Activated naive CD4-positive, alpha-beta T cell treated with anti-CD3 and anti-CD28 coated beads, Interleukin-2, amount 10 ng/mL, durations not matched to agents 7 days and 5 days (primary cell): Measurements from ENCODE around the gene IQSEC1.

Experiments
- CTCF ChIA-PET: fragments of 350-600 bp; sonication (Branson Sonifier 250); formaldehyde crosslinking; loops from one replicate; lab custom pipeline; 2021; ENCODE audit warnings: antibody characterized with exemption; lab: Charles Lee
- DNase-seq: peaks from one replicate; pipeline ENCODE4 v3.0.0-alpha.2; 2020
- H3K27ac Mint-ChIP-seq: one replicate; pipeline ENCODE4 v1.8.0; 2021; ENCODE audit warnings: mild to moderate bottlenecking, moderate library complexity, mixed read lengths
- H3K27me3 Mint-ChIP-seq: one replicate; pipeline ENCODE4 v1.8.0; 2021; ENCODE audit warnings: mild to moderate bottlenecking, mixed read lengths
- H3K36me3 Mint-ChIP-seq: one replicate; pipeline ENCODE4 v1.8.0; 2021; ENCODE audit warnings: mixed read lengths
- H3K4me1 Mint-ChIP-seq: one replicate; pipeline ENCODE4 v1.8.0; 2021; ENCODE audit warnings: mixed read lengths
- H3K4me3 Mint-ChIP-seq: one replicate; pipeline ENCODE4 v1.8.0; 2021; ENCODE audit warnings: mild to moderate bottlenecking, moderate library complexity, mixed read lengths
- H3K9me3 Mint-ChIP-seq: one replicate; pipeline ENCODE4 v1.8.0; 2021; ENCODE audit warnings: mixed read lengths

The IQSEC1 gene

GRCh38 chr3:13112521-13113345 is 39.5 kb upstream of the IQSEC1 start:
- H3K4me3 Mint-ChIP-seq = no peak overlapping the region
- CTCF ChIA-PET = no interaction called here
- peaks cover 29% of the 10 kb centered on the region for H3K27me3 Mint-ChIP-seq

GRCh38 chr3:13111873-13112520 is 38.8 kb upstream of the IQSEC1 start:
- CTCF ChIA-PET = no interaction called here
- H3K4me3 Mint-ChIP-seq = no peak overlapping the region

More at GRCh38 chr3:13112521-13113345, 39.5 kb upstream of the IQSEC1 start:
- no peaks in the 10 kb centered on the region for H3K36me3 Mint-ChIP-seq
- no peaks in the 10 kb centered on the region for H3K9me3 Mint-ChIP-seq
- peak; percentile 13 for DNase-seq
- no peak overlapping the region for H3K27ac Mint-ChIP-seq
- peaks cover 6% of the 10 kb centered on the region for H3K4me1 Mint-ChIP-seq

GRCh38 chr3:13111173-13111872 is 38.1 kb upstream of the IQSEC1 start:
- no peak for DNase-seq
- no peaks in the 10 kb centered on the region for H3K9me3 Mint-ChIP-seq
- H3K27ac Mint-ChIP-seq = no peak overlapping the region
- no peaks in the 10 kb centered on the region for H3K36me3 Mint-ChIP-seq
- CTCF ChIA-PET = no interaction called here
- H3K4me1 Mint-ChIP-seq = peaks cover 6% of the 10 kb centered on the region
- no peak overlapping the region for H3K4me3 Mint-ChIP-seq
- H3K27me3 Mint-ChIP-seq = peaks cover 29% of the 10 kb centered on the region

More at GRCh38 chr3:13111873-13112520, 38.8 kb upstream of the IQSEC1 start:
- DNase-seq = peak; percentile 6
- no peak overlapping the region for H3K27ac Mint-ChIP-seq
- peaks cover 6% of the 10 kb centered on the region for H3K4me1 Mint-ChIP-seq
- H3K9me3 Mint-ChIP-seq = no peaks in the 10 kb centered on the region
- peaks cover 29% of the 10 kb centered on the region for H3K27me3 Mint-ChIP-seq
- H3K36me3 Mint-ChIP-seq = no peaks in the 10 kb centered on the region

- Mint-ChIP-seq H3K4me3 (no peak overlapping the region), H3K9me3 (no peaks in the 10 kb centered on the region), H3K36me3 (no peaks in the 10 kb centered on the region), H3K4me1 (peaks cover 6% of the 10 kb centered on the region), H3K27me3 (peaks cover 28% of the 10 kb centered on the region), H3K27ac (no peak overlapping the region)
- DNase-seq = peak; percentile 33
- CTCF ChIA-PET = no interaction called here
Observed at GRCh38 chr3:13110678-13111116, 37.5 kb upstream of the IQSEC1 start.

GRCh38 chr3:13109516-13109915 is 36.3 kb upstream of the IQSEC1 start:
- Mint-ChIP-seq H3K27me3 (peaks cover 22% of the 10 kb centered on the region), H3K4me3 (no peak overlapping the region), H3K9me3 (no peaks in the 10 kb centered on the region), H3K4me1 (peaks cover 6% of the 10 kb centered on the region), H3K27ac (no peak overlapping the region), H3K36me3 (no peaks in the 10 kb centered on the region)
- DNase-seq = no peak
- CTCF ChIA-PET = no interaction called here

- CTCF ChIA-PET = no interaction called here
- Mint-ChIP-seq H3K4me1 (peaks cover 6% of the 10 kb centered on the region), H3K9me3 (no peaks in the 10 kb centered on the region), H3K36me3 (no peaks in the 10 kb centered on the region), H3K27me3 (peaks cover 22% of the 10 kb centered on the region), H3K4me3 (no peak overlapping the region), H3K27ac (no peak overlapping the region)
- no peak for DNase-seq
Observed at GRCh38 chr3:13108861-13109260, 35.6 kb upstream of the IQSEC1 start.

- H3K27me3 Mint-ChIP-seq = peaks cover 22% of the 10 kb centered on the region
- CTCF ChIA-PET = no interaction called here
- no peak overlapping the region for H3K27ac Mint-ChIP-seq
- no peak for DNase-seq
- no peaks in the 10 kb centered on the region for H3K9me3 Mint-ChIP-seq
- no peaks in the 10 kb centered on the region for H3K36me3 Mint-ChIP-seq
- H3K4me1 Mint-ChIP-seq = peaks cover 6% of the 10 kb centered on the region
- H3K4me3 Mint-ChIP-seq = no peak overlapping the region
Observed at GRCh38 chr3:13107661-13108060, 34.4 kb upstream of the IQSEC1 start.

GRCh38 chr3:13106308-13107001 is 33.2 kb upstream of the IQSEC1 start:
- Mint-ChIP-seq H3K9me3 (no peaks in the 10 kb centered on the region), H3K4me1 (peaks cover 6% of the 10 kb centered on the region), H3K4me3 (no peak overlapping the region), H3K36me3 (no peaks in the 10 kb centered on the region), H3K27me3 (peaks cover 13% of the 10 kb centered on the region), H3K27ac (no peak overlapping the region)
- DNase-seq = no peak
- CTCF ChIA-PET = interaction anchor here (1.1 kb wide), 1 partner anchor 14 kb away, joined by 5 read pairs; no protein-coding TSS in a partner anchor

GRCh38 chr3:13105896-13106250 is 32.6 kb upstream of the IQSEC1 start:
- DNase-seq = no peak
- Mint-ChIP-seq H3K4me1 (peaks cover 5% of the 10 kb centered on the region), H3K36me3 (no peaks in the 10 kb centered on the region), H3K4me3 (no peak overlapping the region), H3K9me3 (no peaks in the 10 kb centered on the region), H3K27me3 (peaks cover 11% of the 10 kb centered on the region), H3K27ac (no peak overlapping the region)
- CTCF ChIA-PET = interaction anchor here (1.1 kb wide), 1 partner anchor 13 kb away, joined by 5 read pairs; no protein-coding TSS in a partner anchor

GRCh38 chr3:13105181-13105895 is 32.1 kb upstream of the IQSEC1 start:
- Mint-ChIP-seq H3K9me3 (no peaks in the 10 kb centered on the region), H3K27ac (no peak overlapping the region), H3K4me3 (no peak overlapping the region), H3K4me1 (no peaks in the 10 kb centered on the region), H3K36me3 (no peaks in the 10 kb centered on the region), H3K27me3 (peaks cover 8% of the 10 kb centered on the region)
- CTCF ChIA-PET = no interaction called here
- no peak for DNase-seq

- no peak for DNase-seq
- H3K4me3 Mint-ChIP-seq = no peak overlapping the region
- no peaks in the 10 kb centered on the region for H3K36me3 Mint-ChIP-seq
- no peaks in the 10 kb centered on the region for H3K4me1 Mint-ChIP-seq
- H3K27me3 Mint-ChIP-seq = peaks cover 12% of the 10 kb centered on the region
- no peak overlapping the region for H3K27ac Mint-ChIP-seq
- CTCF ChIA-PET = no interaction called here
- H3K9me3 Mint-ChIP-seq = no peaks in the 10 kb centered on the region
Observed at GRCh38 chr3:13104511-13104910, 31.3 kb upstream of the IQSEC1 start.

GRCh38 chr3:13103416-13104058 is 30.3 kb upstream of the IQSEC1 start:
- Mint-ChIP-seq H3K4me1 (no peaks in the 10 kb centered on the region), H3K27me3 (peaks cover 11% of the 10 kb centered on the region), H3K9me3 (no peaks in the 10 kb centered on the region), H3K4me3 (no peak overlapping the region), H3K27ac (no peak overlapping the region), H3K36me3 (no peaks in the 10 kb centered on the region)
- CTCF ChIA-PET = interaction anchor here (1.2 to 2.0 kb wide), 2 partner anchors 19 to 359 kb away, joined by 3 to 6 read pairs; no protein-coding TSS in a partner anchor
- no peak for DNase-seq
